HepG2 (cell line): ENCODE results near the gene SEMA6B. TPM values are rescaled to one million over a fixed set of nuclear protein-coding genes. Genes with fewer than 3 reads are reported as not detected.

Experiments
- ATAC-seq: fragments of 200-7000 bp; cut with Tn5 transposase; 3 replicates; pipeline ENCODE4 v1.9.1; 2020; ENCODE audit warnings: mild to moderate bottlenecking, moderate library complexity
- BruUV-seq: library from RNA; stranded (reverse); fragments of 400-500 nt; replicated peaks from 2 replicates; lab custom pipeline; 2021; lab: Mats Ljungman, UMichigan
- CTCF ChIA-PET: fragments of 300-600 bp; formaldehyde crosslinking; extraction: SDS; loops from one replicate; lab custom pipeline; 2021; ENCODE audit warnings: low total read pairs, inconsistent platforms, low intra/inter-chr PET ratio; lab: Yijun Ruan, JAX
- POLR2A ChIA-PET: fragments of 350-600 bp; sonication (Branson Sonifier 250); formaldehyde crosslinking; loops from one replicate; lab custom pipeline; 2020; ENCODE audit warnings: antibody characterized with exemption, inconsistent platforms; lab: Yijun Ruan, JAX
- DNase-seq: peaks from one replicate; pipeline ENCODE4 v3.0.0-alpha.2; 2015; ENCODE audit warnings: low spot score
- FAIRE-seq: peaks from 3 replicates; lab custom pipeline; 2011; peaks lifted over from hg19 to GRCh38; lab: Jason Lieb, UNC
- H2AFZ ChIP-seq: one replicate; pipeline ENCODE4 v1.6.1; 2011; ENCODE audit warnings: low read length, inconsistent platforms
- H3K27ac ChIP-seq: fragments of 300-600 bp; 3 replicates; pipeline ENCODE4 v1.8.0; 2011; ENCODE audit warnings: mixed run types, mild to moderate bottlenecking, mixed read lengths, low read length, inconsistent platforms; ENCODE audit not compliant: insufficient read depth; ENCODE audit errors: extremely low read length
- H3K27me3 ChIP-seq, 2 experiments: fragments of 200-600 bp in 1 of 2; 2 replicates in 1 of 2; 3 replicates in 1 of 2; pipeline versions ENCODE4 v1.6.0 to v1.8.0; 2011; ENCODE audit warnings: low read length in 2 of 2, mild to moderate bottlenecking in 2 of 2, moderate library complexity in 2 of 2, inconsistent platforms in 1 of 2; ENCODE audit not compliant: insufficient read depth in 2 of 2, control insufficient read depth in 1 of 2
- H3K36me3 ChIP-seq, 2 experiments: fragments of 200-600 bp in 1 of 2; replicated peaks in 1 of 2; 2 replicates in 1 of 2; 3 replicates in 1 of 2; pipeline versions ENCODE4 v1.5.1 to v1.8.0; 2011; ENCODE audit warnings: low read length in 2 of 2, inconsistent platforms in 1 of 2; ENCODE audit not compliant: insufficient read depth in 2 of 2, control insufficient read depth in 1 of 2
- H3K4me1 ChIP-seq: 2 replicates; pipeline ENCODE4 v1.5.1; 2012; ENCODE audit warnings: low read length, inconsistent platforms; ENCODE audit not compliant: insufficient read depth
- H3K4me2 ChIP-seq: 2 replicates; pipeline ENCODE4 v1.6.0; 2011; ENCODE audit warnings: low read depth, low read length, inconsistent platforms
- H3K4me3 ChIP-seq, 3 experiments: fragments of 200-600 bp in 1 of 3; sonication (generic), shearing (Covaris generic) in 1 of 3; replicated peaks in 1 of 3; 2 replicates each; pipeline ENCODE4 v1.5.1; 2011 to 2016; ENCODE audit warnings: low read length in 3 of 3, inconsistent platforms in 2 of 3, low read depth in 2 of 3, mild to moderate bottlenecking in 2 of 3, control low read depth in 1 of 3, mixed read lengths in 1 of 3; ENCODE audit not compliant: insufficient read depth in 1 of 3
- H3K79me2 ChIP-seq: one replicate; pipeline ENCODE4 v1.6.1; 2011; ENCODE audit warnings: low read length, inconsistent platforms; ENCODE audit not compliant: insufficient read depth
- H3K9ac ChIP-seq: 2 replicates; pipeline ENCODE4 v1.6.0; 2011; ENCODE audit warnings: mild to moderate bottlenecking, low read depth, low read length, inconsistent platforms; ENCODE audit not compliant: insufficient read depth
- H3K9me3 ChIP-seq: 2 replicates; pipeline ENCODE4 v1.5.1; 2012; ENCODE audit warnings: mild to moderate bottlenecking, low read length
- H4K20me1 ChIP-seq: 2 replicates; pipeline ENCODE4 v1.6.0; 2011; ENCODE audit warnings: inconsistent platforms, mild to moderate bottlenecking, low read length, moderate library complexity; ENCODE audit not compliant: insufficient read depth
- GABPB1 ChIP-seq: IDR thresholded peaks from 2 replicates; pipeline ENCODE4 v1.6.1; 2016; ENCODE audit warnings: mild to moderate bottlenecking, missing genetic modification reagents, moderate library complexity, missing compliant biosample characterization
- NFKB2 ChIP-seq: sonication (generic); formaldehyde crosslinking; IDR thresholded peaks from 2 replicates; pipeline ENCODE4 v1.4.0; 2020; ENCODE audit warnings: missing genetic modification reagents, borderline replicate concordance
- RFX3 ChIP-seq: IDR thresholded peaks from 2 replicates; pipeline ENCODE4 v1.6.1; 2016; ENCODE audit warnings: missing biosample characterization, missing genetic modification reagents
- ZBTB20 ChIP-seq: sonication (generic); formaldehyde crosslinking; IDR thresholded peaks from 2 replicates; pipeline ENCODE4 v1.8.1; 2023; ENCODE audit warnings: missing genetic modification reagents, low read depth, mild to moderate bottlenecking, borderline replicate concordance
- ZFX ChIP-seq: sonication (generic); formaldehyde crosslinking; IDR thresholded peaks from 2 replicates; pipeline ENCODE4 v1.4.0; 2020; ENCODE audit warnings: mild to moderate bottlenecking, low read depth, missing genetic modification reagents, moderate library complexity
- ZNF292 ChIP-seq: sonication (generic); formaldehyde crosslinking; IDR thresholded peaks from 2 replicates; pipeline ENCODE4 v1.8.1; 2022; ENCODE audit warnings: mild to moderate bottlenecking, low read depth, missing genetic modification reagents, borderline replicate concordance
- ZNF780A ChIP-seq: sonication (generic); formaldehyde crosslinking; IDR thresholded peaks from 2 replicates; pipeline ENCODE4 v1.8.0; 2022; ENCODE audit warnings: mild to moderate bottlenecking, missing genetic modification reagents, moderate library complexity
- WGBS: methylation state at CpG from one replicate; pipeline ENCODE4 v1.1.6; 2017; ENCODE audit warnings: low lambda C conversion rate; 5-methylcytosine and 5-hydroxymethylcytosine counted together
- in situ Hi-C: cut with HindIII; loops from 2 replicates; pipeline ENCODE4 v1.10.0; 2017; ENCODE audit warnings: low pct_unique_long_range_greater_than_20kb; ENCODE audit not compliant: extremely low pct_ligation_motif_present
- intact Hi-C: fragments of 100-400 bp; cut with micrococcal nuclease; formaldehyde crosslinking; loops from one replicate; pipeline ENCODE4 v1.10.0; 2022; ENCODE audit not compliant: unreplicated experiment
- polyA plus RNA-seq, 8 experiments: library from polyadenylated mRNA; depleted of rRNA in 3 of 8; stranded (reverse) in 7 of 8; unstranded in 1 of 8; fragments of >200 nt; fragmentation: Illumina TruSeq in 4 of 8; extraction: Trizol in 4 of 8; gene quantifications; 2 replicates each; pipeline versions ENCODE4 v1.2.1 to v1.2.3, GENCODE V29; 2011 to 2016; ENCODE audit warnings: low read depth in 4 of 8, missing spikeins in 1 of 8, mixed read lengths in 1 of 8; ENCODE audit not compliant: insufficient read depth in 1 of 8
- total RNA-seq, 5 experiments: library from RNA; depleted of rRNA; stranded (reverse); fragments of >200 nt; fragmentation: Illumina TruSeq; extraction: Trizol; gene quantifications; 2 replicates each; pipeline ENCODE4 v1.2.3, GENCODE V29; 2016; ENCODE audit warnings: low read depth in 1 of 5
- TF ChIP-seq, protein P1 (sequence below): sonication (generic); formaldehyde crosslinking; IDR thresholded peaks from 2 replicates; pipeline ENCODE4 v1.4.0; 2020; ENCODE audit warnings: missing genetic modification reagents, borderline replicate concordance
- TF ChIP-seq, protein P2 (sequence below): sonication (generic); formaldehyde crosslinking; IDR thresholded peaks from 2 replicates; pipeline ENCODE4; 2020; ENCODE audit warnings: missing genetic modification reagents, mild to moderate bottlenecking, borderline replicate concordance
- TF ChIP-seq, protein P3 (sequence below): sonication (generic); formaldehyde crosslinking; IDR thresholded peaks from 2 replicates; pipeline ENCODE4 v1.4.0; 2020; ENCODE audit warnings: missing genetic modification reagents

The SEMA6B gene
- total and polyA plus RNA-seq, 2 of the 13 experiments (the other 11 are each of a cell fraction or from before 2014, with no cell fraction given) = 45.5 to 67.1 TPM

DNA sequence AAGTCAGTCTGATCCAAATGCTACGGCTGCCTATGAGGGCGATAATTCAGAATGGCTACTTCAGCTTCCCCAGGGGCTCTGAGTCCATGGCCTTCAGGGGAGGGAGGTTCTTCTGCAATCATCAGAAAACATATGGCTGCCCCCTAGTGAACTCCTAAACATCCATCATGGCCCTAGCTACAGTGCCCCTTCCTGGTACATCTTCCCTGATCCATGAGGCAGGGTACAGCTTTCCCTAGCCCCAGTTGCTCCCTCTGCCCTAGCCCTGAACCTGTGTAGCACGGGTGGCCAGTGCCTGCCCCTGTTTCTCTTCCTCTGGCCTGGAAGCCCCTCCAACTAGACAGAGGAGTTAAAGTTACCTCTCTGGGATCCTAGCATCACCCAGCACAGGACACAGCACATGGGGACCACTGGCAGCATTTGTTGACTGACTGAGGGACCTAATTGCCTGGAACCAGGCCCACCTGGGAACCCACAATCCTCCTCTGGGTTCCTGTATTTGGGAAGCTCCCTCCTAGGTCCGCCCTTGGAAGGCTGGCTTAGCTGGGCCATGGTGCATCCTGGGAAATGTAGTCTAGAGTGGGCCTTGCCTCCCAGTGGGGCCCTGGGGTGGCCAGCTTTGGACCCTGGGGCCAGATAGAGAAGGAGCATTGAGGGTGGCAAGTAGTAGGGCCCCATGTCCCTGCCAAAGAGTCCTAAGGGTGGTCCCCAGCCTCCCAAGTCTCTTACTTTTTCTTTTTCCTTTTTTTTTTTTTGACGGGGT lies 17.7 kb upstream of the SEMA6B start:
- no peak overlapping the region for H2AFZ ChIP-seq
- CTCF ChIA-PET = interaction anchor here (4.0 kb wide), 1 partner anchor 58 kb away, joined by 25 read pairs; no protein-coding TSS in a partner anchor
- no peak for TF ChIP-seq ZNF292 (CRISPR knock-in tag)
- TF ChIP-seq, protein P1, sequence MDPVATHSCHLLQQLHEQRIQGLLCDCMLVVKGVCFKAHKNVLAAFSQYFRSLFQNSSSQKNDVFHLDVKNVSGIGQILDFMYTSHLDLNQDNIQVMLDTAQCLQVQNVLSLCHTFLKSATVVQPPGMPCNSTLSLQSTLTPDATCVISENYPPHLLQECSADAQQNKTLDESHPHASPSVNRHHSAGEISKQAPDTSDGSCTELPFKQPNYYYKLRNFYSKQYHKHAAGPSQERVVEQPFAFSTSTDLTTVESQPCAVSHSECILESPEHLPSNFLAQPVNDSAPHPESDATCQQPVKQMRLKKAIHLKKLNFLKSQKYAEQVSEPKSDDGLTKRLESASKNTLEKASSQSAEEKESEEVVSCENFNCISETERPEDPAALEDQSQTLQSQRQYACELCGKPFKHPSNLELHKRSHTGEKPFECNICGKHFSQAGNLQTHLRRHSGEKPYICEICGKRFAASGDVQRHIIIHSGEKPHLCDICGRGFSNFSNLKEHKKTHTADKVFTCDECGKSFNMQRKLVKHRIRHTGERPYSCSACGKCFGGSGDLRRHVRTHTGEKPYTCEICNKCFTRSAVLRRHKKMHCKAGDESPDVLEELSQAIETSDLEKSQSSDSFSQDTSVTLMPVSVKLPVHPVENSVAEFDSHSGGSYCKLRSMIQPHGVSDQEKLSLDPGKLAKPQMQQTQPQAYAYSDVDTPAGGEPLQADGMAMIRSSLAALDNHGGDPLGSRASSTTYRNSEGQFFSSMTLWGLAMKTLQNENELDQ (CRISPR knock-in tag) = no peak
- TF ChIP-seq, protein P2, sequence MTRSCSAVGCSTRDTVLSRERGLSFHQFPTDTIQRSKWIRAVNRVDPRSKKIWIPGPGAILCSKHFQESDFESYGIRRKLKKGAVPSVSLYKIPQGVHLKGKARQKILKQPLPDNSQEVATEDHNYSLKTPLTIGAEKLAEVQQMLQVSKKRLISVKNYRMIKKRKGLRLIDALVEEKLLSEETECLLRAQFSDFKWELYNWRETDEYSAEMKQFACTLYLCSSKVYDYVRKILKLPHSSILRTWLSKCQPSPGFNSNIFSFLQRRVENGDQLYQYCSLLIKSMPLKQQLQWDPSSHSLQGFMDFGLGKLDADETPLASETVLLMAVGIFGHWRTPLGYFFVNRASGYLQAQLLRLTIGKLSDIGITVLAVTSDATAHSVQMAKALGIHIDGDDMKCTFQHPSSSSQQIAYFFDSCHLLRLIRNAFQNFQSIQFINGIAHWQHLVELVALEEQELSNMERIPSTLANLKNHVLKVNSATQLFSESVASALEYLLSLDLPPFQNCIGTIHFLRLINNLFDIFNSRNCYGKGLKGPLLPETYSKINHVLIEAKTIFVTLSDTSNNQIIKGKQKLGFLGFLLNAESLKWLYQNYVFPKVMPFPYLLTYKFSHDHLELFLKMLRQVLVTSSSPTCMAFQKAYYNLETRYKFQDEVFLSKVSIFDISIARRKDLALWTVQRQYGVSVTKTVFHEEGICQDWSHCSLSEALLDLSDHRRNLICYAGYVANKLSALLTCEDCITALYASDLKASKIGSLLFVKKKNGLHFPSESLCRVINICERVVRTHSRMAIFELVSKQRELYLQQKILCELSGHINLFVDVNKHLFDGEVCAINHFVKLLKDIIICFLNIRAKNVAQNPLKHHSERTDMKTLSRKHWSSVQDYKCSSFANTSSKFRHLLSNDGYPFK = 0 out of 2 replicates have a peak, but pooled peaks have one; percentile 19
- TF ChIP-seq ZBTB20 (CRISPR knock-in tag) = no peak
- 0 out of 2 replicates have a peak, but pooled peaks have one; percentile 18 for TF ChIP-seq GABPB1 (CRISPR knock-in tag)
- TF ChIP-seq ZNF780A = no peak
- peak; percentile 50; the same call in 1 of the 2 replicates for TF ChIP-seq NFKB2 (CRISPR knock-in tag)
- peak; percentile 17; the same call in 1 of the 2 replicates for TF ChIP-seq ZFX (CRISPR knock-in tag)
- TF ChIP-seq, protein P3, sequence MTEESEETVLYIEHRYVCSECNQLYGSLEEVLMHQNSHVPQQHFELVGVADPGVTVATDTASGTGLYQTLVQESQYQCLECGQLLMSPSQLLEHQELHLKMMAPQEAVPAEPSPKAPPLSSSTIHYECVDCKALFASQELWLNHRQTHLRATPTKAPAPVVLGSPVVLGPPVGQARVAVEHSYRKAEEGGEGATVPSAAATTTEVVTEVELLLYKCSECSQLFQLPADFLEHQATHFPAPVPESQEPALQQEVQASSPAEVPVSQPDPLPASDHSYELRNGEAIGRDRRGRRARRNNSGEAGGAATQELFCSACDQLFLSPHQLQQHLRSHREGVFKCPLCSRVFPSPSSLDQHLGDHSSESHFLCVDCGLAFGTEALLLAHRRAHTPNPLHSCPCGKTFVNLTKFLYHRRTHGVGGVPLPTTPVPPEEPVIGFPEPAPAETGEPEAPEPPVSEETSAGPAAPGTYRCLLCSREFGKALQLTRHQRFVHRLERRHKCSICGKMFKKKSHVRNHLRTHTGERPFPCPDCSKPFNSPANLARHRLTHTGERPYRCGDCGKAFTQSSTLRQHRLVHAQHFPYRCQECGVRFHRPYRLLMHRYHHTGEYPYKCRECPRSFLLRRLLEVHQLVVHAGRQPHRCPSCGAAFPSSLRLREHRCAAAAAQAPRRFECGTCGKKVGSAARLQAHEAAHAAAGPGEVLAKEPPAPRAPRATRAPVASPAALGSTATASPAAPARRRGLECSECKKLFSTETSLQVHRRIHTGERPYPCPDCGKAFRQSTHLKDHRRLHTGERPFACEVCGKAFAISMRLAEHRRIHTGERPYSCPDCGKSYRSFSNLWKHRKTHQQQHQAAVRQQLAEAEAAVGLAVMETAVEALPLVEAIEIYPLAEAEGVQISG (CRISPR knock-in tag) = no peak; the same call in 1 of the 2 replicates
- no peak for TF ChIP-seq RFX3 (CRISPR knock-in tag)

More for the DNA sequence above, 17.7 kb upstream of the SEMA6B start:
- Histone ChIP-seq H3K9me3 (no peaks in the 10 kb centered on the region), H3K4me1 (peaks cover 58% of the 10 kb centered on the region), H3K4me3 (no peak overlapping the region), H4K20me1 (peaks cover 53% of the 10 kb centered on the region), H3K9ac (no peak overlapping the region), H3K27me3 (no peaks in the 10 kb centered on the region), H3K36me3 (peaks cover 1 to 13% of the 10 kb centered on the region in 2 experiments; a peak in 3 of 5 replicates), H3K79me2 (peaks cover 72% of the 10 kb centered on the region), H3K27ac (peak overlapping the region; percentile 29), H3K4me2 (0 out of 2 replicates have a peak overlapping the region, but pooled peaks have one; percentile 24)
- 100% methylated on average over 5 of the region's 5 CpGs for WGBS
- POLR2A ChIA-PET = interaction anchor here (1.0 to 1.6 kb wide), 4 partner anchors 12 to 59 kb away, joined by 3 to 7 read pairs (median 4); partner anchors contain the start of gene LRG1
- ATAC-seq (peak; percentile 13), FAIRE-seq (no peak), DNase-seq (no peak)
- in situ Hi-C loops (loop anchor here (5.0 kb wide), 1 partner anchor 60 kb away; the partner anchor contains the start of gene TNFAIP8L1), intact Hi-C loops (no loop called here)
- no TSS peak for BruUV-seq
